ENCODE results near the gene NAT9.

The NAT9 gene

GRCh38 chr17:74796211-74796610 is 20.1 kb upstream of the NAT9 start:
- TF ChIP-seq, protein P1, sequence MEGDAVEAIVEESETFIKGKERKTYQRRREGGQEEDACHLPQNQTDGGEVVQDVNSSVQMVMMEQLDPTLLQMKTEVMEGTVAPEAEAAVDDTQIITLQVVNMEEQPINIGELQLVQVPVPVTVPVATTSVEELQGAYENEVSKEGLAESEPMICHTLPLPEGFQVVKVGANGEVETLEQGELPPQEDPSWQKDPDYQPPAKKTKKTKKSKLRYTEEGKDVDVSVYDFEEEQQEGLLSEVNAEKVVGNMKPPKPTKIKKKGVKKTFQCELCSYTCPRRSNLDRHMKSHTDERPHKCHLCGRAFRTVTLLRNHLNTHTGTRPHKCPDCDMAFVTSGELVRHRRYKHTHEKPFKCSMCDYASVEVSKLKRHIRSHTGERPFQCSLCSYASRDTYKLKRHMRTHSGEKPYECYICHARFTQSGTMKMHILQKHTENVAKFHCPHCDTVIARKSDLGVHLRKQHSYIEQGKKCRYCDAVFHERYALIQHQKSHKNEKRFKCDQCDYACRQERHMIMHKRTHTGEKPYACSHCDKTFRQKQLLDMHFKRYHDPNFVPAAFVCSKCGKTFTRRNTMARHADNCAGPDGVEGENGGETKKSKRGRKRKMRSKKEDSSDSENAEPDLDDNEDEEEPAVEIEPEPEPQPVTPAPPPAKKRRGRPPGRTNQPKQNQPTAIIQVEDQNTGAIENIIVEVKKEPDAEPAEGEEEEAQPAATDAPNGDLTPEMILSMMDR (IDR thresholded peaks at IDR 0.05; ENCODE audit: low read depth, low read length), result no peak
- no peak for TF ChIP-seq MYC (IDR thresholded peaks at IDR 0.05; ENCODE audit: low read depth, low read length)
- TF ChIP-seq POLR2A (IDR thresholded peaks at IDR 0.05; ENCODE audit: extremely low read depth, insufficient read length), result no peak
- TF ChIP-seq, protein P2, sequence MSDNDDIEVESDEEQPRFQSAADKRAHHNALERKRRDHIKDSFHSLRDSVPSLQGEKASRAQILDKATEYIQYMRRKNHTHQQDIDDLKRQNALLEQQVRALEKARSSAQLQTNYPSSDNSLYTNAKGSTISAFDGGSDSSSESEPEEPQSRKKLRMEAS (IDR thresholded peaks at IDR 0.05; ENCODE audit: low read depth, low read length), result no peak
- no peak overlapping the region for H3K4me3 ChIP-seq (ENCODE audit: low read depth, low read length)
- DNase-seq (ENCODE audit: low read depth), result no peak

GRCh38 chr17:74795327-74796020 is 19.3 kb upstream of the NAT9 start:
- no peak for DNase-seq (ENCODE audit: low read depth)
- TF ChIP-seq, protein P2 (IDR thresholded peaks at IDR 0.05; ENCODE audit: low read depth, low read length), result no peak
- TF ChIP-seq MYC (IDR thresholded peaks at IDR 0.05; ENCODE audit: low read depth, low read length) (no peak), POLR2A (IDR thresholded peaks at IDR 0.05; ENCODE audit: extremely low read depth, insufficient read length) (no peak)
- TF ChIP-seq, protein P1 (IDR thresholded peaks at IDR 0.05; ENCODE audit: low read depth, low read length), result no peak

DNA sequence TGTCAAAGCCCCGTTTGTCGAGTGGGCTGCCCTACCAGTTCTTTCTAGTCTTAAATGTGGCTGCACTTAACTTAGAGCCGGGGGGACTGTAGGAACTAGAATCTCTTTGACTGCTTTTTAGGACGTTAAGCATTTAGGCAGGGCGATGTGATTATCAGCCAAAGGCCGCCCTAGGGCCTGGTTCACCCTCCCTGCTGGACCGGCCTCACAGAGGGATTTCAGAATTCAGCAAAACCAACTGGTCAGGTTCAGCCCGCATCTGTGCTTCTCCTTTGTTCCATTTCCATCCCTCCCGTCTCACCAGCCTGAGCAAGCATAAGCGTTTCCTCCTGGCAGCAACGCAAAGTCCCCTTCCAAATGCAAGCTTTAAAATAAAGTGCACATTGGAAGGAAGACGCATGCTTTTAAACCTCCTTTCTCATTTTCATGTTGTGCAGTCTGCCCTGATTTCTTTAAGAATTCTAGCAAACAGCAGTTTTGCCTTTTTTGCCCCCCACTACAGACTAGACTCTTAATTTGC is 16.5 kb upstream of the NAT9 start:
- no peak overlapping the region for H3K4me3 ChIP-seq (ENCODE audit: low read depth, low read length)
- no peak for TF ChIP-seq POLR2A (IDR thresholded peaks at IDR 0.05; ENCODE audit: extremely low read depth, insufficient read length)
- TF ChIP-seq, protein P2 (IDR thresholded peaks at IDR 0.05; ENCODE audit: low read depth, low read length), result no peak
- TF ChIP-seq, protein P1 (IDR thresholded peaks at IDR 0.05; ENCODE audit: low read depth, low read length), result no peak
- no peak for DNase-seq (ENCODE audit: low read depth)

More at GRCh38 chr17:74795327-74796020, 19.3 kb upstream of the NAT9 start:
- no peak overlapping the region for H3K4me3 ChIP-seq (ENCODE audit: low read depth, low read length)

GRCh38 chr17:74790161-74791058 is 14.3 kb upstream of the NAT9 start:
- H3K4me3 ChIP-seq (ENCODE audit: low read depth, low read length), result no peak overlapping the region
- no peak for DNase-seq (ENCODE audit: low read depth)
- TF ChIP-seq, protein P2 (IDR thresholded peaks at IDR 0.05; ENCODE audit: low read depth, low read length), result no peak
- TF ChIP-seq, protein P1 (IDR thresholded peaks at IDR 0.05; ENCODE audit: low read depth, low read length), result no peak
- TF ChIP-seq POLR2A (IDR thresholded peaks at IDR 0.05; ENCODE audit: extremely low read depth, insufficient read length) (no peak), MYC (IDR thresholded peaks at IDR 0.05; ENCODE audit: low read depth, low read length) (no peak)

DNA sequence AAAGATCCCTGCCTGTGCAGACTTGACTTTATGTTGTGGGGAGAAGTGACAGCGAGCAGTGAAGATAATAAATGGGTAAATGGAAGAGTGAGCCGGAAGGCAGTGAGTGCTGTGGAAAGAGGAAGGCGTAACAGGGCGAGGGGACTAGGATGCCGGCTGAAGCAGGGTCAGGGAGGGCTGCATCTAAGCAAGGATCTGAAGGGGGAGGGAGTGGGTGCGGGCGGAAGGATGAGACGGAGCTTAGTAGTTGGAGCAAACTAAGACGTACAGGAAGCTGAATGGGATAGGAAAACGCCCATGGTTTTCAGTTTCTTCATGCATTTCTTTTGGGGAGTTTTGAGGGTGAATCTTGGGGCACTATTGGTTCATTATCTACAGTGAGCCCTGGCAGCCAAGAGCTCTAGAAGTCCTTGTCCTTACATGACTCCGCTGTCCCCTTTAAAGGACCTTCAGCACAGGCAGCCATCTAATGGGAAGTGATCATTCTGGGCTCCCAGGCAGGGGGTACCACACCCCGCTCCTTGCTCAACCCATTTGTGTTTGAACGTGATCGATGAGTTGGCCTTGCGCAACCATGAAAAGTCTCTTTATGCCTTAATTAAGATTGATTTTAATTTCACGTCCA is 10.4 kb upstream of the NAT9 start:
- DNase-seq (ENCODE audit: low read depth), result no peak
- TF ChIP-seq, protein P1 (IDR thresholded peaks at IDR 0.05; ENCODE audit: low read depth, low read length), result no peak
- H3K4me3 ChIP-seq (ENCODE audit: low read depth, low read length), result no peak overlapping the region

Data from NB4 (cell line).